ENCODE results near the gene CALD1.

CALD1 gene

DNA sequence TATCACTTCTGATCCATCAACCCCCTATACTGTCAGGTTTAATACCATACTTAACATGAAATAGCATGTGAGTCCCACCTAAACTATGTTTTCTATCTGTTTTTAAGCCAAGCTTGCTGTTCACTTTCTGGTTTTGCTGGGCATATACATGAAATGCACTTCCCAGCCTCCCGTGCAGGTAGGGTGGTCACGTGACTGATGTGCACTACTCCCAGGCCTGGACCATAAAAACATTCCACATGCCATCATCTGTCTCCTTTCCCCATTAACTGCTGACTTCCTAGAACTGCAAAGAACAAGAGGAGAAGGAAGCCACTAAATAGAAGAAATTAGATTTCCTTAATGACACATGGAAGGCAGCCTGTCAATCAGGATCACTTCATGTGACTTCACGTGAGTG is 40.1 kb upstream of the CALD1 start:
- no peak overlapping the region for H4K91ac ChIP-seq (ENCODE audit: low read depth, low read length, poor library complexity)
- peaks cover 5 to 8% of the 10 kb centered on the region in 2 donors for H3K4me1 ChIP-seq (ENCODE audit: control insufficient read depth in 2 of 2, insufficient read depth in 1 of 2, low read depth in 1 of 2, low read length in 2 of 2)
- no peak overlapping the region for H3K4me3 ChIP-seq (ENCODE audit: low read length in 2 of 2)
- DNase-seq (ENCODE audit: low spot score): no peak
- H3K23ac ChIP-seq (ENCODE audit: low read depth, low read length, poor library complexity): no peak overlapping the region
- no peaks in the 10 kb centered on the region for H3K9me3 ChIP-seq (replicated peaks in 1 of 2; ENCODE audit: control insufficient read depth in 2 of 2, insufficient read depth in 1 of 2, low read depth in 1 of 2, low read length in 2 of 2)
- H3K79me1 ChIP-seq (ENCODE audit: low read depth, low read length): no peaks in the 10 kb centered on the region
- no peak overlapping the region for H2AFZ ChIP-seq (ENCODE audit: low read length)
- no peaks in the 10 kb centered on the region for H3K36me3 ChIP-seq (replicated peaks in 1 of 2; ENCODE audit: control insufficient read depth in 2 of 2, insufficient read depth in 2 of 2, low read length in 2 of 2)
- no peak overlapping the region for H3K18ac ChIP-seq (ENCODE audit: low read length)
- H3K14ac ChIP-seq (ENCODE audit: low read length): no peak overlapping the region
- H3K4me2 ChIP-seq (ENCODE audit: insufficient read depth, low read length, poor library complexity, severe bottlenecking): no peak overlapping the region
- no peak overlapping the region for H3K27ac ChIP-seq (replicated peaks; ENCODE audit: low read length)
- H2BK5ac ChIP-seq (ENCODE audit: low read length): no peak overlapping the region
- H4K8ac ChIP-seq (ENCODE audit: low read depth, low read length): no peak overlapping the region
- no CpG with 5 or more reads among the region's 3 CpGs for WGBS, 2 donors (ENCODE audit: extremely low coverage in 2 of 2, insufficient read length in 2 of 2, insufficient replicate concordance in 1 of 2)
- H3K27me3 ChIP-seq (ENCODE audit: control insufficient read depth in 3 of 3, insufficient read depth in 3 of 3, low read depth in 1 of 3, low read length in 3 of 3): no peaks in the 10 kb centered on the region
- no peak overlapping the region for H2BK12ac ChIP-seq (ENCODE audit: low read length)
- H2AK5ac ChIP-seq (ENCODE audit: low read depth, low read length): no peak overlapping the region
- no peak overlapping the region for H3K4ac ChIP-seq (ENCODE audit: low read length)
- H3K9ac ChIP-seq (ENCODE audit: low read depth, low read length, poor library complexity): no peak overlapping the region
- H2BK120ac ChIP-seq (ENCODE audit: low read depth, low read length): no peak overlapping the region
- H2BK15ac ChIP-seq (ENCODE audit: low read length): no peak overlapping the region

DNA sequence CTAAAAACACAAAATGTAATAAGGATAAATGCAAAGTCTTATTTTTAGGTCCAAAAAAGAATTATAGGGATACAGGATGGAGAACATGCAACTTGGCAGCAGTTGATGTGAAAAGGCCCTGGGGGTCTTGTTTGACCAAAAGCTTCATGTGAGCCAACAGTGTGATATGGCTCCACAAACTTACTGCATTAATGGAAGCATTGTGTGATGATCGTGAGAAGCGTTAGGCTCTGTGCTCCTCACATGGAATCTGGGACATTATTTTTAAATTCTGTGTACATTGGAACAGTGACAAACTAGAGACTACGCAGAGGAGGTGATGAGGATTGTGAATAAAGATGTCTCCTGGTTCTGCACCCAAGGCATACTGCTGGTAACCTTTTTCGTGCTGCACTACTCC is 39.1 kb upstream of the CALD1 start:
- no peak overlapping the region for H2AK5ac ChIP-seq (ENCODE audit: low read depth, low read length)
- no peak overlapping the region for H3K23ac ChIP-seq (ENCODE audit: low read depth, low read length, poor library complexity)
- H3K79me1 ChIP-seq (ENCODE audit: low read depth, low read length): no peaks in the 10 kb centered on the region

DNA sequence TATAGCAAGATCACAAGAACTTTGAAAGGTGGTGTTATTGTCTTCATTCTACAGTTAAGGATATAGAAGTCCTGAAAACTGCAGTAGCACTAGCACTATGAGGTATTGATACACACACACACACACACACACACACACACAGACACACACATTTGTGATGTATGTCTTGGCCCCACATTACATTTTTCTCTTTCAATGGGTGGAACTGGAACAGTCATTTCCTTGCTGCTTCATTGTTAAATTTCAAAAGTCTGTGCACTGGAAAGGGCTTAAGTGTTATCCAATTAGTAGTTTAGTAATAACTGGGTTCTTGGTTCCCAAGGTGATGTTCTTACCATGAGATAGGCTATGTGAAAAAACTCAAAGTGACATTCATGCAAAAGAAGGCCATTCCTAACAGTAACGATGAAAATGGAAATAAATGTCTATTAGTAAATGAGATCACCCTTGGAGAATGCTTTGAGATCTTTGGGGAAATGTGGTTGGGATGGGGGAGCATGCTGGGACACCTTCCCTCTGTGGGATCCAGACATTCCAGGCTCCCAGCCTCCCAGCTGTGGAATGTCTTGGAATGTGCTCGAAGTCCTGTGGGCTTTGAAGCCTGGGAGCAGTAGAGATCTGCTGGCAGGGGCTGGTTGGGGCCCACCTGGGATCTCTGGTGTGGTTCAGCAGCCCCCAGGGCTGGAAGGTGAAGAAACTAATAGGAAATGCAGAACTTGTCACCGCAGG is 37.4 kb upstream of the CALD1 start:
- Histone ChIP-seq H3K14ac (ENCODE audit: low read length) (no peak overlapping the region), H3K23ac (ENCODE audit: low read depth, low read length, poor library complexity) (no peak overlapping the region), H3K18ac (ENCODE audit: low read length) (no peak overlapping the region), H2BK15ac (ENCODE audit: low read length) (no peak overlapping the region), H2BK120ac (ENCODE audit: low read depth, low read length) (no peak overlapping the region), H3K36me3 (replicated peaks in 1 of 2; ENCODE audit: control insufficient read depth in 2 of 2, insufficient read depth in 2 of 2, low read length in 2 of 2) (no peaks in the 10 kb centered on the region), H2BK12ac (ENCODE audit: low read length) (no peak overlapping the region), H4K91ac (ENCODE audit: low read depth, low read length, poor library complexity) (no peak overlapping the region), H3K4me1 (ENCODE audit: control insufficient read depth in 2 of 2, insufficient read depth in 1 of 2, low read depth in 1 of 2, low read length in 2 of 2) (peaks cover 5 to 8% of the 10 kb centered on the region in 2 donors), H3K27ac (replicated peaks; ENCODE audit: low read length) (no peak overlapping the region), H3K9ac (ENCODE audit: low read depth, low read length, poor library complexity) (no peak overlapping the region), H3K9me3 (replicated peaks in 1 of 2; ENCODE audit: control insufficient read depth in 2 of 2, insufficient read depth in 1 of 2, low read depth in 1 of 2, low read length in 2 of 2) (no peaks in the 10 kb centered on the region), H2BK5ac (ENCODE audit: low read length) (no peak overlapping the region), H3K4ac (ENCODE audit: low read length) (no peak overlapping the region), H3K27me3 (ENCODE audit: control insufficient read depth in 3 of 3, insufficient read depth in 3 of 3, low read depth in 1 of 3, low read length in 3 of 3) (no peaks in the 10 kb centered on the region), H3K4me2 (ENCODE audit: insufficient read depth, low read length, poor library complexity, severe bottlenecking) (no peak overlapping the region), H3K4me3 (ENCODE audit: low read length in 2 of 2) (no peak overlapping the region), H3K79me1 (ENCODE audit: low read depth, low read length) (no peaks in the 10 kb centered on the region), H2AK5ac (ENCODE audit: low read depth, low read length) (no peak overlapping the region), H4K8ac (ENCODE audit: low read depth, low read length) (no peak overlapping the region), H2AFZ (ENCODE audit: low read length) (peak overlapping the region; percentile 62)
- DNase-seq (ENCODE audit: low spot score): no peak
- no CpG with 5 or more reads among the region's 3 CpGs for WGBS, 2 donors (ENCODE audit: extremely low coverage in 2 of 2, insufficient read length in 2 of 2, insufficient replicate concordance in 1 of 2)

More for the DNA sequence above, 39.1 kb upstream of the CALD1 start:
- no peak for DNase-seq (ENCODE audit: low spot score)
- Histone ChIP-seq H3K4me2 (ENCODE audit: insufficient read depth, low read length, poor library complexity, severe bottlenecking) (no peak overlapping the region), H3K9me3 (replicated peaks in 1 of 2; ENCODE audit: control insufficient read depth in 2 of 2, insufficient read depth in 1 of 2, low read depth in 1 of 2, low read length in 2 of 2) (no peaks in the 10 kb centered on the region), H3K14ac (ENCODE audit: low read length) (no peak overlapping the region), H2BK120ac (ENCODE audit: low read depth, low read length) (no peak overlapping the region), H3K36me3 (replicated peaks in 1 of 2; ENCODE audit: control insufficient read depth in 2 of 2, insufficient read depth in 2 of 2, low read length in 2 of 2) (no peaks in the 10 kb centered on the region), H3K4ac (ENCODE audit: low read length) (no peak overlapping the region), H2BK15ac (ENCODE audit: low read length) (no peak overlapping the region), H2BK5ac (ENCODE audit: low read length) (no peak overlapping the region), H2BK12ac (ENCODE audit: low read length) (no peak overlapping the region), H4K8ac (ENCODE audit: low read depth, low read length) (no peak overlapping the region), H3K4me1 (ENCODE audit: control insufficient read depth in 2 of 2, insufficient read depth in 1 of 2, low read depth in 1 of 2, low read length in 2 of 2) (peaks cover 5 to 8% of the 10 kb centered on the region in 2 donors), H3K4me3 (ENCODE audit: low read length in 2 of 2) (no peak overlapping the region), H4K91ac (ENCODE audit: low read depth, low read length, poor library complexity) (no peak overlapping the region), H3K18ac (ENCODE audit: low read length) (no peak overlapping the region), H3K27me3 (ENCODE audit: control insufficient read depth in 3 of 3, insufficient read depth in 3 of 3, low read depth in 1 of 3, low read length in 3 of 3) (no peaks in the 10 kb centered on the region), H3K9ac (ENCODE audit: low read depth, low read length, poor library complexity) (no peak overlapping the region), H2AFZ (ENCODE audit: low read length) (no peak overlapping the region), H3K27ac (replicated peaks; ENCODE audit: low read length) (no peak overlapping the region)
- WGBS, 2 donors (ENCODE audit: extremely low coverage in 2 of 2, insufficient read length in 2 of 2, insufficient replicate concordance in 1 of 2): no CpG with 5 or more reads among the region's 4 CpGs

DNA sequence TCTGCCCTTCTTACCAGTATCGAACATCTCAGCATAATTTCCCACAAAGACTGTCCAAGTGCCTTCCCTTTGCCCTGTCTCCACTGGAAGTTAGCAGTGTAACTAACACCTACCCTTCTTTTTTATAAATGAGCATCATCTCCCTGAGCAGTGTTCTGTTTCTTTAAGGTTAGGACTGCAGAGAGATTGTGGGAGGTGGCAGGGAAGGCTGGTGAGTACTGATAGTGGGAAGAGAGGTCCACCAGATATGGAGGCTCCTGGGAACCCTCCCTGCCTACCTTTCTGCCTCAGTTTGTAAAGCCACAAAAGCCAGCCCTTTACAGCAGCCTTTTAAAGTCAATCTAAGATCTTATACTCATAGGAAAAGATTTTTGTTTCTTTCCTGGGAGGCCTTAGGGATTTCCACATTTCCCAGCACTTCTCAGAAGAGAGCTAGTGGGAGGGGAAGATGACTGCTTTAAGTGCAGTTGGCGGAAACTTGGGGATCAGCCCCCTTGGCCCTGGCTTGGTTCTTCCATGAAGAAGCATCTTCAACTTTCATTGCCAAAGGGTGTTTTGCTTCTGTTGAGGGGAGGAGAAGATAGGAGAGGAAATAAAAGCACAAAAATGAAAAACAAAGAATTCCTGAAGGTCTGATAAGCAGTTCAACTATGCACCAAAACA is 36.6 kb upstream of the CALD1 start:
- H3K4me3 ChIP-seq (ENCODE audit: low read length in 2 of 2): no peak overlapping the region
- H3K14ac ChIP-seq (ENCODE audit: low read length): no peak overlapping the region
- H2AFZ ChIP-seq (ENCODE audit: low read length): peak overlapping the region; percentile 62
- no peak for DNase-seq (ENCODE audit: low spot score)
- no peak overlapping the region for H2BK120ac ChIP-seq (ENCODE audit: low read depth, low read length)
- H3K27ac ChIP-seq (replicated peaks; ENCODE audit: low read length): no peak overlapping the region
- no peaks in the 10 kb centered on the region for H3K79me1 ChIP-seq (ENCODE audit: low read depth, low read length)
- H3K9me3 ChIP-seq (replicated peaks in 1 of 2; ENCODE audit: control insufficient read depth in 2 of 2, insufficient read depth in 1 of 2, low read depth in 1 of 2, low read length in 2 of 2): no peaks in the 10 kb centered on the region
- H2BK15ac ChIP-seq (ENCODE audit: low read length): no peak overlapping the region
- H3K4ac ChIP-seq (ENCODE audit: low read length): no peak overlapping the region
- H3K4me1 ChIP-seq (ENCODE audit: control insufficient read depth in 2 of 2, insufficient read depth in 1 of 2, low read depth in 1 of 2, low read length in 2 of 2): peaks cover 5 to 7% of the 10 kb centered on the region in 2 donors
- no peak overlapping the region for H3K4me2 ChIP-seq (ENCODE audit: insufficient read depth, low read length, poor library complexity, severe bottlenecking)
- H2BK12ac ChIP-seq (ENCODE audit: low read length): no peak overlapping the region
- no peak overlapping the region for H3K9ac ChIP-seq (ENCODE audit: low read depth, low read length, poor library complexity)
- WGBS, 2 donors (ENCODE audit: extremely low coverage in 2 of 2, insufficient read length in 2 of 2, insufficient replicate concordance in 1 of 2): no CpG with 5 or more reads among the region's 2 CpGs
- no peak overlapping the region for H3K18ac ChIP-seq (ENCODE audit: low read length)
- no peak overlapping the region for H3K23ac ChIP-seq (ENCODE audit: low read depth, low read length, poor library complexity)
- H2BK5ac ChIP-seq (ENCODE audit: low read length): no peak overlapping the region
- H2AK5ac ChIP-seq (ENCODE audit: low read depth, low read length): no peak overlapping the region
- H3K27me3 ChIP-seq (ENCODE audit: control insufficient read depth in 3 of 3, insufficient read depth in 3 of 3, low read depth in 1 of 3, low read length in 3 of 3): no peaks in the 10 kb centered on the region
- no peak overlapping the region for H4K8ac ChIP-seq (ENCODE audit: low read depth, low read length)
- H3K36me3 ChIP-seq (replicated peaks in 1 of 2; ENCODE audit: control insufficient read depth in 2 of 2, insufficient read depth in 2 of 2, low read length in 2 of 2): no peaks in the 10 kb centered on the region
- no peak overlapping the region for H4K91ac ChIP-seq (ENCODE audit: low read depth, low read length, poor library complexity)

Data from neuronal stem cell (in vitro differentiated cells).